B cell (primary cell): Measurements from ENCODE around the gene LMX1B. TPM values are rescaled to one million over a fixed set of nuclear protein-coding genes. Genes with fewer than 3 reads are reported as not detected.

Experiments
- ATAC-seq: fragments of 200-7000 bp; cut with Tn5 transposase; one replicate; pipeline ENCODE4 v1.10.0; 2021; ENCODE audit warnings: low read depth, mild to moderate bottlenecking, moderate number of reproducible peaks, moderate library complexity
- CTCF ChIA-PET: fragments of 350-600 bp; sonication (Branson Sonifier 250); formaldehyde crosslinking; loops from one replicate; lab custom pipeline; 2021; ENCODE audit warnings: antibody characterized with exemption, inconsistent platforms; lab: Charles Lee
- POLR2A ChIA-PET: fragments of 350-600 bp; sonication (Branson Sonifier 250); formaldehyde crosslinking; loops from one replicate; lab custom pipeline; 2021; ENCODE audit warnings: antibody characterized with exemption; lab: Charles Lee
- DNase-seq: peaks from one replicate; pipeline ENCODE4 v3.0.0; 2013
- H2AFZ ChIP-seq: 2 replicates; pipeline ENCODE4 v1.6.1; 2012; ENCODE audit warnings: mild to moderate bottlenecking, low read depth, low read length; ENCODE audit not compliant: insufficient read depth, poor library complexity, severe bottlenecking
- H3K27ac ChIP-seq, 2 donors: 1 replicate in 1 of 2; 2 replicates in 1 of 2; pipeline ENCODE4 v1.5.1; 2012 to 2013; ENCODE audit warnings: low read length in 2 of 2, mild to moderate bottlenecking in 2 of 2, moderate library complexity in 1 of 2
- H3K27me3 ChIP-seq, 4 experiments: fragments of 200-600 bp in 1 of 4; sonication (generic) in 1 of 4; replicated peaks in 1 of 4; 1 replicate in 2 of 4; 2 replicates in 2 of 4; pipeline versions ENCODE4 v1.6.1 to v1.7.0; 2013 to 2016; ENCODE audit warnings: low read length in 3 of 4, mild to moderate bottlenecking in 2 of 4, mixed read lengths in 1 of 4, moderate library complexity in 1 of 4; ENCODE audit not compliant: insufficient read depth in 4 of 4, control insufficient read depth in 3 of 4; ENCODE audit errors: control extremely low read depth in 1 of 4
- H3K36me3 ChIP-seq, 2 experiments: replicated peaks in 1 of 2; 1 replicate in 1 of 2; 2 replicates in 1 of 2; pipeline versions ENCODE4 v1.6.1 to v1.7.1; 2013; ENCODE audit warnings: low read length in 1 of 2; ENCODE audit not compliant: insufficient read depth in 2 of 2, control insufficient read depth in 1 of 2; ENCODE audit errors: control extremely low read depth in 1 of 2, extremely low read depth in 1 of 2
- H3K4me1 ChIP-seq, 2 donors: fragments of 200-600 bp in 1 of 2; sonication (generic) in 1 of 2; 1 replicate in 1 of 2; 2 replicates in 1 of 2; pipeline versions ENCODE4 v1.5.1 to v1.6.1; 2013 to 2017; ENCODE audit warnings: low read length in 2 of 2; ENCODE audit not compliant: control insufficient read depth in 2 of 2, insufficient read depth in 2 of 2
- H3K4me2 ChIP-seq: replicated peaks from 2 replicates; pipeline ENCODE3; 2012; ENCODE audit warnings: mild to moderate bottlenecking, low read depth, low read length; ENCODE audit not compliant: poor library complexity, severe bottlenecking
- H3K4me3 ChIP-seq, 5 experiments: fragments of 200-600 bp in 1 of 5; sonication (generic) in 1 of 5; 1 replicate in 3 of 5; 2 replicates in 2 of 5; pipeline versions ENCODE4 v1.5.1 to v1.7.0; 2011 to 2016; ENCODE audit warnings: low read length in 4 of 5, mild to moderate bottlenecking in 4 of 5, low read depth in 2 of 5, control low read depth in 1 of 5, moderate library complexity in 1 of 5; ENCODE audit not compliant: insufficient read depth in 1 of 5; ENCODE audit errors: control extremely low read depth in 1 of 5, extremely low read depth in 1 of 5
- H3K79me2 ChIP-seq: fragments of 200-600 bp; sonication (generic); one replicate; pipeline ENCODE4 v1.6.0; 2016; ENCODE audit warnings: low read length; ENCODE audit not compliant: control insufficient read depth, insufficient read depth
- H3K9ac ChIP-seq: fragments of 200-600 bp; sonication (generic); 2 replicates; pipeline ENCODE4 v1.6.1; 2017; ENCODE audit warnings: mild to moderate bottlenecking, low read length, moderate library complexity
- H3K9me3 ChIP-seq, 3 donors: one replicate each; pipeline versions ENCODE4 v1.6.1 to v1.7.1; 2013; ENCODE audit warnings: low read length in 2 of 3; ENCODE audit not compliant: control insufficient read depth in 2 of 3, insufficient read depth in 1 of 3; ENCODE audit errors: control extremely low read depth in 1 of 3
- H4K20me1 ChIP-seq: 2 replicates; pipeline ENCODE4 v1.6.0; 2012; ENCODE audit warnings: mild to moderate bottlenecking, low read length; ENCODE audit not compliant: insufficient read depth, control insufficient read depth, poor library complexity, severe bottlenecking
- H3K27ac Mint-ChIP-seq: one replicate; pipeline ENCODE4 v1.8.0; 2021; ENCODE audit warnings: mixed read lengths
- H3K27me3 Mint-ChIP-seq: one replicate; pipeline ENCODE4 v1.8.0; 2021; ENCODE audit warnings: mixed read lengths
- H3K4me1 Mint-ChIP-seq: one replicate; pipeline ENCODE4 v1.8.0; 2021; ENCODE audit warnings: mixed read lengths
- H3K4me3 Mint-ChIP-seq: one replicate; pipeline ENCODE4 v1.8.0; 2021; ENCODE audit warnings: mixed read lengths
- H3K9me3 Mint-ChIP-seq: one replicate; pipeline ENCODE4 v1.8.0; 2022; ENCODE audit warnings: mixed read lengths; ENCODE audit not compliant: insufficient read depth
- CTCF ChIP-seq: fragments of 200-600 bp; IDR thresholded peaks from one replicate; pipeline ENCODE4 v1.8.0; 2022; ENCODE audit warnings: antibody characterized with exemption, mild to moderate bottlenecking
- EZH2 ChIP-seq: IDR thresholded peaks from 2 replicates; pipeline ENCODE4 v1.6.1; 2012; ENCODE audit warnings: borderline replicate concordance, low read depth, mild to moderate bottlenecking, moderate library complexity, low read length; ENCODE audit not compliant: insufficient read depth, poor library complexity, severe bottlenecking
- WGBS: methylation state at CpG from one replicate; pipeline ENCODE4 v1.1.5; 2013; ENCODE audit warnings: missing lambda C conversion rate; ENCODE audit not compliant: insufficient coverage; 5-methylcytosine and 5-hydroxymethylcytosine counted together
- intact Hi-C: fragments of 100-400 bp; cut with micrococcal nuclease; formaldehyde crosslinking; loops from one replicate; pipeline ENCODE4 v1.10.0; 2022
- polyA plus RNA-seq: library from polyadenylated mRNA; depleted of rRNA; stranded (reverse); fragments of >200 nt; gene quantifications from 2 replicates; pipeline ENCODE4 v1.2.3, GENCODE V29; 2012
- total RNA-seq, 2 donors: library from RNA; stranded (reverse); fragments of 120-200 nt in 1 of 2; gene quantifications; 1 replicate in 1 of 2; 2 replicates in 1 of 2; pipeline versions ENCODE4 v1.2.3 to v1.2.4, GENCODE V29; 2013 to 2022

LMX1B gene
- total and polyA plus RNA-seq, 2 donors (not counting 1 experiment from before 2014, with no cell fraction given), result not detected

GRCh38 chr9:126592461-126592860 lies 21.3 kb upstream of the LMX1B start:
- TF ChIP-seq CTCF (no peak), EZH2 (no peak)
- no peak for DNase-seq
- Histone ChIP-seq H4K20me1 (no peaks in the 10 kb centered on the region), H3K9me3 (peaks cover 0 to 4% (median 0%) of the 10 kb centered on the region in 3 donors), H3K27me3 (peaks cover 0 to 26% (median 11%) of the 10 kb centered on the region in 4 experiments), H3K9ac (no peak overlapping the region), H2AFZ (no peak overlapping the region), H3K79me2 (no peaks in the 10 kb centered on the region), H3K4me3 (no peak overlapping the region), H3K27ac (no peak overlapping the region), H3K36me3 (no peaks in the 10 kb centered on the region), H3K4me1 (no peaks in the 10 kb centered on the region), H3K4me2 (no peak overlapping the region)
- POLR2A ChIA-PET, result no interaction called here
- Mint-ChIP-seq H3K4me1 (no peaks in the 10 kb centered on the region), H3K9me3 (peaks cover 2% of the 10 kb centered on the region), H3K27me3 (peaks cover 56% of the 10 kb centered on the region), H3K4me3 (no peak overlapping the region), H3K27ac (no peak overlapping the region)
- CTCF ChIA-PET, result interaction anchor here (0.6 kb wide), 1 partner anchor 20 kb away, joined by 3 read pairs; no protein-coding TSS in a partner anchor
- intact Hi-C loops, result no loop called here
- ATAC-seq, result no peak
- WGBS, result 63% methylated on average over 4 of the region's 8 CpGs

GRCh38 chr9:126595982-126596381 lies 17.7 kb upstream of the LMX1B start:
- WGBS, result 60% methylated on average over 1 of the region's 2 CpGs
- Mint-ChIP-seq H3K9me3 (peaks cover 2% of the 10 kb centered on the region), H3K4me1 (no peaks in the 10 kb centered on the region), H3K27ac (no peak overlapping the region), H3K4me3 (no peak overlapping the region), H3K27me3 (peaks cover 67% of the 10 kb centered on the region)
- DNase-seq, result no peak
- H3K9me3 ChIP-seq, result peaks cover 0 to 7% (median 0%) of the 10 kb centered on the region in 3 donors
- no peak for TF ChIP-seq CTCF
- TF ChIP-seq EZH2, result no peak
- no peak overlapping the region for H3K9ac ChIP-seq
- no peak for ATAC-seq
- H3K36me3 ChIP-seq, result no peaks in the 10 kb centered on the region
- H3K79me2 ChIP-seq, result no peaks in the 10 kb centered on the region
- H3K27me3 ChIP-seq, result peaks cover 0 to 15% (median 8%) of the 10 kb centered on the region in 4 experiments
- H4K20me1 ChIP-seq, result no peaks in the 10 kb centered on the region
- no peak overlapping the region for H3K4me2 ChIP-seq
- no peaks in the 10 kb centered on the region for H3K4me1 ChIP-seq
- no peak overlapping the region for H2AFZ ChIP-seq
- H3K4me3 ChIP-seq, result no peak overlapping the region
- H3K27ac ChIP-seq, result no peak overlapping the region
- POLR2A ChIA-PET, result no interaction called here
- CTCF ChIA-PET, result no interaction called here
- intact Hi-C loops, result no loop called here
